Measurements from ENCODE around the gene PHC3.
"Not testable (repeated sequence)": the region's sequence is repeated elsewhere in the genome, so short reads cannot be mapped to it uniquely, and the experiment has no call there.

Gene PHC3

GRCh38 chr3:170196833-170197232 lies 15.3 kb upstream of the PHC3 start:
- ChIA-PET POLR2A (no interaction called here), CTCF (no interaction called here)
- no peak for DNase-seq (ENCODE audit: extremely low spot score)
- TF ChIP-seq CTBP1 (IDR thresholded peaks at IDR 0.05; ENCODE audit: borderline replicate concordance) (no peak), HDGF (IDR thresholded peaks at IDR 0.05; ENCODE audit: borderline replicate concordance) (no peak), ELF4 (IDR thresholded peaks at IDR 0.05) (no peak), FOXA1 (IDR thresholded peaks at IDR 0.05) (no peak), L3MBTL2 (conservative IDR thresholded peaks at IDR 0.05) (no peak), LEF1 (IDR thresholded peaks at IDR 0.05; ENCODE audit: borderline replicate concordance) (no peak), PKNOX1 (IDR thresholded peaks at IDR 0.05) (no peak), TARDBP (IDR thresholded peaks at IDR 0.05) (no peak), BHLHE40 (IDR thresholded peaks at IDR 0.05; ENCODE audit: borderline replicate concordance) (no peak), SP1 (IDR thresholded peaks at IDR 0.05) (no peak), FOXM1 (IDR thresholded peaks at IDR 0.05; ENCODE audit: borderline replicate concordance) (no peak)

- CTCF ChIA-PET; DNase-seq (ENCODE audit: extremely low spot score); POLR2A ChIA-PET: not testable (repeated sequence)
These were observed 14.2 kb upstream of the PHC3 start for GRCh38 chr3:170195759-170196158.

GRCh38 chr3:170189398-170190256 lies 8.1 kb upstream of the PHC3 start:
- CTCF ChIA-PET = interaction anchor here (1.0 kb wide), 2 partner anchors 13 to 34 kb away, joined by 3 to 4 read pairs; no protein-coding TSS in a partner anchor
- no peak for DNase-seq (ENCODE audit: extremely low spot score)

GRCh38 chr3:170180079-170180907 lies 1.2 kb downstream of the PHC3 start:
- CTCF ChIA-PET = interaction anchor here (0.6 kb wide), 1 partner anchor 40 kb away, joined by 5 read pairs; no protein-coding TSS in a partner anchor
- DNase-seq (ENCODE audit: extremely low spot score) = no peak
- POLR2A ChIA-PET = no interaction called here

More at GRCh38 chr3:170189398-170190256, 8.1 kb upstream of the PHC3 start:
- TF ChIP-seq FOXM1 (IDR thresholded peaks at IDR 0.05; ENCODE audit: borderline replicate concordance) = no peak
- no peak for TF ChIP-seq L3MBTL2 (conservative IDR thresholded peaks at IDR 0.05)
- TF ChIP-seq TARDBP (IDR thresholded peaks at IDR 0.05) = no peak
- TF ChIP-seq BHLHE40 (IDR thresholded peaks at IDR 0.05; ENCODE audit: borderline replicate concordance) = no peak
- TF ChIP-seq FOXA1 (IDR thresholded peaks at IDR 0.05) = no peak
- TF ChIP-seq PKNOX1 (IDR thresholded peaks at IDR 0.05) = no peak
- TF ChIP-seq FOXK2 (IDR thresholded peaks at IDR 0.05) = no peak
- TF ChIP-seq SUZ12 (IDR thresholded peaks at IDR 0.05) = no peak
- TF ChIP-seq ARNT (IDR thresholded peaks at IDR 0.05) = no peak
- TF ChIP-seq LEF1 (IDR thresholded peaks at IDR 0.05; ENCODE audit: borderline replicate concordance) = no peak
- no peak for TF ChIP-seq ZNF384 (IDR thresholded peaks at IDR 0.05)
- TF ChIP-seq NFRKB (IDR thresholded peaks at IDR 0.05) = no peak
- no peak for TF ChIP-seq CTBP1 (IDR thresholded peaks at IDR 0.05; ENCODE audit: borderline replicate concordance)
- no peak for TF ChIP-seq SP1 (IDR thresholded peaks at IDR 0.05)
- TF ChIP-seq ELF4 (IDR thresholded peaks at IDR 0.05) = no peak
- TF ChIP-seq HDGF (IDR thresholded peaks at IDR 0.05; ENCODE audit: borderline replicate concordance) = no peak
- POLR2A ChIA-PET = no interaction called here

GRCh38 chr3:170179432-170179831 lies 2.1 kb downstream of the PHC3 start:
- no peak for TF ChIP-seq PKNOX1 (IDR thresholded peaks at IDR 0.05)
- TF ChIP-seq FOXK2 (IDR thresholded peaks at IDR 0.05) = no peak
- no peak for TF ChIP-seq SP1 (IDR thresholded peaks at IDR 0.05)
- no peak for TF ChIP-seq FOXM1 (IDR thresholded peaks at IDR 0.05; ENCODE audit: borderline replicate concordance)
- TF ChIP-seq NFRKB (IDR thresholded peaks at IDR 0.05) = no peak
- no peak for DNase-seq (ENCODE audit: extremely low spot score)
- POLR2A ChIA-PET = no interaction called here
- CTCF ChIA-PET = no interaction called here

More at GRCh38 chr3:170180079-170180907, 1.2 kb downstream of the PHC3 start:
- TF ChIP-seq ZNF384 (IDR thresholded peaks at IDR 0.05) = peak; percentile 77
- TF ChIP-seq PKNOX1 (IDR thresholded peaks at IDR 0.05) = peak; percentile 44; the same call in 1 of the 2 replicates
- TF ChIP-seq SUZ12 (IDR thresholded peaks at IDR 0.05) = no peak
- no peak for TF ChIP-seq ELF4 (IDR thresholded peaks at IDR 0.05)
- no peak for TF ChIP-seq L3MBTL2 (conservative IDR thresholded peaks at IDR 0.05)

GRCh38 chr3:170178651-170179050 lies 2.9 kb downstream of the PHC3 start:
- no peak for TF ChIP-seq SP1 (IDR thresholded peaks at IDR 0.05)
- TF ChIP-seq CTBP1 (IDR thresholded peaks at IDR 0.05; ENCODE audit: borderline replicate concordance) = no peak
- TF ChIP-seq PKNOX1 (IDR thresholded peaks at IDR 0.05) = no peak
- no peak for TF ChIP-seq ELF4 (IDR thresholded peaks at IDR 0.05)
- no peak for TF ChIP-seq L3MBTL2 (conservative IDR thresholded peaks at IDR 0.05)
- no peak for TF ChIP-seq HDGF (IDR thresholded peaks at IDR 0.05; ENCODE audit: borderline replicate concordance)
- TF ChIP-seq SUZ12 (IDR thresholded peaks at IDR 0.05) = no peak
- no peak for TF ChIP-seq TARDBP (IDR thresholded peaks at IDR 0.05)
- POLR2A ChIA-PET = no interaction called here
- no peak for DNase-seq (ENCODE audit: extremely low spot score)
- CTCF ChIA-PET = no interaction called here
